Heart right ventricle (tissue), 16 donors: Measurements from ENCODE around the gene RASA4B. TPM values are rescaled to one million over a fixed set of nuclear protein-coding genes. Genes with fewer than 3 reads are reported as not detected.

ENCODE experiments used
- ATAC-seq, 8 donors: fragments of 200-7000 bp; cut with Tn5 transposase; one replicate each; pipeline ENCODE4 v1.9.1; 2020; ENCODE audit warnings: mild to moderate bottlenecking in 8 of 8, moderate library complexity in 8 of 8, moderate number of reproducible peaks in 1 of 8
- DNase-seq, 2 donors: peaks; one replicate each; pipeline ENCODE4 v3.0.0-alpha.2; 2020
- H3K27ac ChIP-seq, 10 donors: fragments of 200-600 bp; sonication (generic) in 2 of 10; one replicate each; pipeline versions ENCODE4 v1.5.0 to v1.8.0; 2020 to 2022; ENCODE audit warnings: mild to moderate bottlenecking in 3 of 10
- H3K27me3 ChIP-seq, 7 donors: fragments of 200-600 bp; one replicate each; pipeline ENCODE4 v1.8.0; 2021 to 2022; ENCODE audit warnings: mild to moderate bottlenecking in 2 of 7
- H3K36me3 ChIP-seq, 9 donors: fragments of 200-600 bp; sonication (generic) in 1 of 9; one replicate each; pipeline versions ENCODE4 v1.5.0 to v1.8.0; 2020 to 2022; ENCODE audit warnings: mild to moderate bottlenecking in 2 of 9
- H3K4me1 ChIP-seq, 9 donors: fragments of 200-600 bp; sonication (generic) in 1 of 9; one replicate each; pipeline versions ENCODE4 v1.5.0 to v1.8.0; 2020 to 2022; ENCODE audit warnings: mild to moderate bottlenecking in 4 of 9
- H3K4me3 ChIP-seq, 10 donors: fragments of 200-600 bp; sonication (generic) in 2 of 10; one replicate each; pipeline versions ENCODE4 v1.5.0 to v1.8.0; 2020 to 2022; ENCODE audit warnings: mild to moderate bottlenecking in 7 of 10, moderate library complexity in 2 of 10
- H3K9me3 ChIP-seq, 11 donors: fragments of 200-600 bp in 10 of 11; sonication (generic) in 2 of 11; one replicate each; pipeline versions ENCODE4 v1.5.0 to v1.8.0; 2013 to 2022; ENCODE audit warnings: mild to moderate bottlenecking in 2 of 11, control low read depth in 1 of 11, moderate library complexity in 1 of 11
- WGBS, 2 donors: extraction: QIAGEN DNeasy Blood & Tissue Kit; methylation state at CpG; one replicate each; pipeline ENCODE4 v1.1.7; 2013; ENCODE audit warnings: inconsistent platforms in 1 of 2; 5-methylcytosine and 5-hydroxymethylcytosine counted together
- intact Hi-C, 10 donors: fragments of 100-400 bp; cut with DNase I; formaldehyde crosslinking; loops; one replicate each; pipeline versions ENCODE4 v1.11.1 to v1.14.2; 2022
- polyA plus RNA-seq, 2 donors: library from polyadenylated mRNA; stranded (reverse); fragments of 200-250 nt; gene quantifications; one replicate each; pipeline ENCODE4 v1.2.3, GENCODE V29; 2013
- total RNA-seq, 10 donors: library from RNA; stranded (reverse); fragmentation: NEBNext Ultra II Directional in 3 of 10; extraction: Animal tissue kit (Norgen Biotek cat#: 25700) in 3 of 10; gene quantifications; one replicate each; pipeline versions ENCODE4 v1.2.1 to v1.2.4, GENCODE V29; 2021 to 2023
- TF ChIP-seq, protein P1 (sequence below), 9 donors: fragments of 200-600 bp; sonication (generic) in 2 of 9; IDR thresholded peaks; one replicate each; pipeline versions ENCODE4 v1.5.0 to v1.8.0; 2021 to 2022; ENCODE audit warnings: antibody characterized with exemption in 9 of 9, mild to moderate bottlenecking in 5 of 9, moderate library complexity in 1 of 9
- donor health status: Arrhythmogenic right ventricular cardiomyopathy.
- donor health status: ischemic (EF 13 %, LVEDD 7.1; RV severe dilation, severe dysfunction).
- donor health status: healthy with polysubstance abuse.
- donor health status: DM: no; HTN: yes; CAD: no.
- donor health status: DM: no; HTN: no; CAD: no.
- donor health status: ischemic (EF 25% LVEDD 6.9; RV normal size, moderate dysfunction).
- donor health status: ischemic (EF 25% LVEDD 5.7; RV mildly dilated, moderate dysfunction).
- donor health status: healthy.
- donor health status: DM: yes; HTN: yes; CAD: no.
- donor health status: Ischemic cardiomyopathy.
- donor health status: ischemic (EF 35%, LVEDD 5.7; RV mildly dilated, moderate dysfunction).
- donor health status: nonischemic (EF 11% LVEDD 7.7; RV severe dilation, severe dysfunction).
- donor health status: DM: yes; HTN: yes; CAD: no.
- donor health status: PGD.
- donor health status: ischemic (EF 29% LVEDD 5.4; RV normal size, mild dysfunction).
- donor health status: nonischemic (EF 23%, LVEDD 6.1; RV moderate dilation, normal function).

RASA4B gene
- total and polyA plus RNA-seq, 12 donors, result 1.3 to 23.9 (median 4.2) TPM

DNA sequence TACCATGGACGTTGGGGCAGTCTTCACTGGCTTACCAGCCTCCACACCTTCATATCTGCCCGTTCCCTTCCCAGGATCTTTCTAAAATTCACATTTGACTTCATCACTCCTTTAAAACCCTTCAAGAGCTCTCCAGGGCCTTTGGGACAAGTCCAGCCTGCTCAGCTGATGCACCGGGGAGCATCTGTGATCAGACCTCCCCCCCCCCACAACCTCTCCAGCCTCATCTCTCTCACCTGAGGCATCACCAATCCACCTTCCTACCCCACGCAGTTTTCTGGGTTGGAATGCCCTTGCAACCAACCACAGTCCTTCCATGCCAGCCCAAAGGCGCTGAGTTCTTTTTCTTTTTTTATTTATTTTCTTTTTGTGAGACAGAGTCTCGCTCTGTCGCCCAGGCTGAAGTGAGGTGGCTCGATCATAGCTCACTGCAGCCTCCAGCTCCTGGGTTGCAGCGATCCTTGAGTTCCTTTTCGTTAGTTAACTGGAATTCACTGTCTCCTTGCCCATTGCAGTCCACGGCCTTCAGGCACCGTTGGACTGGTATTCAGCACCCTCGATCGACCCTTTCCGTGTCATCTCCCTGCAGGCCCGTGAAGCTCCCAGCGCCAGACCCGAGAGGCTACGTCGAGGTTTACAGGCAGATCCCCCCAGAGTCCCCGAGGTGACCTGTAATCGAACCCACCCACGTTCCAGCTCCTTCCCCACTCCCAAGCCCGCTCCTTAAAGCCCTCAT, 53.6 kb downstream of the RASA4B start:
- intact Hi-C loops, result loop anchor here in 2 of 10 donors (10.0 kb wide), 2 partner anchors 49 to 179 kb away; partner anchors contain the start of gene SH2B2 (in 1 of the 2)
- Histone ChIP-seq H3K27me3 (no peaks in the 10 kb centered on the region), H3K36me3 (peaks cover 0 to 24% (median 3%) of the 10 kb centered on the region in 9 donors), H3K4me3 (peak overlapping the region; percentile 74 to 100 (median 91)), H3K27ac (peak overlapping the region in 9 of 10 donors; percentile 53 to 94 (median 82)), H3K4me1 (peaks cover 4 to 26% (median 23%) of the 10 kb centered on the region in 9 donors), H3K9me3 (no peaks in the 10 kb centered on the region)
- no peak for DNase-seq
- TF ChIP-seq, protein P1, sequence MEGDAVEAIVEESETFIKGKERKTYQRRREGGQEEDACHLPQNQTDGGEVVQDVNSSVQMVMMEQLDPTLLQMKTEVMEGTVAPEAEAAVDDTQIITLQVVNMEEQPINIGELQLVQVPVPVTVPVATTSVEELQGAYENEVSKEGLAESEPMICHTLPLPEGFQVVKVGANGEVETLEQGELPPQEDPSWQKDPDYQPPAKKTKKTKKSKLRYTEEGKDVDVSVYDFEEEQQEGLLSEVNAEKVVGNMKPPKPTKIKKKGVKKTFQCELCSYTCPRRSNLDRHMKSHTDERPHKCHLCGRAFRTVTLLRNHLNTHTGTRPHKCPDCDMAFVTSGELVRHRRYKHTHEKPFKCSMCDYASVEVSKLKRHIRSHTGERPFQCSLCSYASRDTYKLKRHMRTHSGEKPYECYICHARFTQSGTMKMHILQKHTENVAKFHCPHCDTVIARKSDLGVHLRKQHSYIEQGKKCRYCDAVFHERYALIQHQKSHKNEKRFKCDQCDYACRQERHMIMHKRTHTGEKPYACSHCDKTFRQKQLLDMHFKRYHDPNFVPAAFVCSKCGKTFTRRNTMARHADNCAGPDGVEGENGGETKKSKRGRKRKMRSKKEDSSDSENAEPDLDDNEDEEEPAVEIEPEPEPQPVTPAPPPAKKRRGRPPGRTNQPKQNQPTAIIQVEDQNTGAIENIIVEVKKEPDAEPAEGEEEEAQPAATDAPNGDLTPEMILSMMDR (IDR thresholded peaks at IDR 0.05), result no peak
- WGBS, 2 donors, result 12% methylated on average over 24 of the region's 24 CpGs
- peak in 4 of 8 donors; percentile 0 to 11 (median 4) for ATAC-seq

DNA sequence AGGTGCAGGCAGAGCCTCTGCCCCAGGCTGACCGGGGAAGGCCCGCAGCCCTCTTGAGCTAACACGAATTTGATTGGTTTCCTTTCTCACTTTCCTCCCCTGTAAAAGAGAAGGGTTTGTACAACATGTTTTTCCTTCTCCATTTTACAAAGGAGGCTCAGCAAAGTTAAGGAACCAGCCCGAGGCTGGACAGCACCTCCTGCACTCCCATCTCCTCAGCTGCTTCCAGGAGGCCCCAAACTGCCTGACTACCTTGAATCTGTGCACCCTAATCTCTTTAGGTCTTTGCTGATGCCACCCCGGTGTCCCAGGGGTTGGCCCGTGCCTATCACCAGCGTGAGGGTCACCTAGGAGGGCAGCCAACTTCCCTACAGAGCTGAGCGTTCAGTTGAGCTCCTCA, 57.1 kb downstream of the RASA4B start:
- Histone ChIP-seq H3K27ac (no peak overlapping the region), H3K27me3 (no peaks in the 10 kb centered on the region), H3K4me3 (no peak overlapping the region), H3K4me1 (peaks cover under 1 to 19% (median 14%) of the 10 kb centered on the region in 9 donors), H3K9me3 (no peaks in the 10 kb centered on the region), H3K36me3 (peaks cover 0 to 48% (median 16%) of the 10 kb centered on the region in 9 donors)
- DNase-seq, result no peak
- 85 to 87% methylated on average over 8 of the region's 8 CpGs for WGBS, 2 donors
- intact Hi-C loops, result loop anchor here in 2 of 10 donors (10.0 kb wide), 2 partner anchors 46 to 176 kb away; partner anchors contain the start of gene SH2B2 (in 1 of the 2)
- no peak for ATAC-seq
- TF ChIP-seq, protein P1 (IDR thresholded peaks at IDR 0.05), result no peak

DNA sequence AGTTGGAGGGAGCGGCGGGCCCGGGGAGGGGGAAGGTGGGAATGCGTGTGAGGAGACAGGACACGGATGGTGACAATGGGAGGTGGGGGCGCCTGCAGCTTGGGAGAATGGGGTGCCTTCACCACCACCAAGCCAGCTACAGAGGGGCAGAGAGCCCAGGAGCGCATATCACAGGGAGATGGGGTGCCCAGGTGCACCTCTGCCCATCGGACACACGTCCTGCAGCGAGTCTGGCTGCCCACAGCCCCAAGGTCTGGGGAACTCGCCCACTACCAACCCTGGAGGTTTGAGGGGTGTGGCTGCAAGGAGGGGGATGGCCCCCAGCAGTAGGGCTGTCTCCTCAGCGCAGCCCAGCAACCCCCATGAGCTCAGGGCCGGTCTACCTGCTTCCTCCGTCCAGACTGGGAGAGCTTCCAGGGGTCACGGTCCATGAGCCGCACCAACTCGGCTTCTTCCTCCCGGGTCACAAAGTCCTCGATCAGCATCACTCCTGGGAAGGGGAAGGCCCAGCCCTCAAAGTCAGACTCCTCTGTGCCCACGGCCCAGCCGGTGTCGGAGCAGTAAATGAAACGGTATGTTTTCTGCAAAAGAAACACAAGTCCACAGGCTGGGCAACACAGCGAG, 58.2 kb downstream of the RASA4B start:
- Histone ChIP-seq H3K9me3 (no peaks in the 10 kb centered on the region), H3K27ac (no peak overlapping the region), H3K36me3 (peaks cover 0 to 51% (median 16%) of the 10 kb centered on the region in 9 donors), H3K27me3 (no peaks in the 10 kb centered on the region), H3K4me1 (peaks cover 0 to 15% (median 11%) of the 10 kb centered on the region in 9 donors), H3K4me3 (no peak overlapping the region)
- ATAC-seq (no peak), DNase-seq (no peak)
- WGBS, 2 donors, result 95 to 97% methylated on average over 24 of the region's 24 CpGs
- TF ChIP-seq, protein P1 (IDR thresholded peaks at IDR 0.05), result no peak
- intact Hi-C loops, result no loop called here

DNA sequence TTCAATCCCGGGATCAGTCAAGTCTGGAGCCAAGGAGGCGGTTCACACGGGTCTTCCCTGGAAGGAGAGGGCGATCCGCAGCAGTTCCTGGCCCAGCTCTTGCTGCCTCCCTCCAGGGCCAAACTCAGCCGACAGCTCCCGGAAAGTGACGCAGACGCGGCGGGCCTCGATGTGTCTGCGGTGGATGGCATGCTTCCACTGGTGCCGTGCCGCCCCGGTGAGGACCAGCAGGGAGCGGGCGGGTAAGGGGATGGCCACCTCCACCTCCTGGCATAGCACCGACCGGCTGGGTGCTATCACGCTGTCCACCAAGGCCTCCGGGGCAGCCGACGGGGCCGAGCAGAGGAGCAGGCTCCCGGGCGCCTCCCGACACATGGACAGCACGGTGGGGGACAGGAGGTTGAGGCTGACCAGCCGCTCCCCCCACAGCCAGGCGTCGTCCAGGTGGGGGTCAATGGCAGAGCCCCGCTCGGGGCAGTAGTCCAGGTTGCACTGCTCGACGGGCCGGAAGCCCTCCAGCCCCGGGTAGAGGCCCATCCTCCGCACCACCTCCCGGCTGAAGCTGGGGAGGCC, 60.1 kb downstream of the RASA4B start:
- Histone ChIP-seq H3K27me3 (no peaks in the 10 kb centered on the region), H3K4me3 (no peak overlapping the region), H3K27ac (no peak overlapping the region), H3K9me3 (no peaks in the 10 kb centered on the region), H3K4me1 (no peaks in the 10 kb centered on the region), H3K36me3 (peaks cover 0 to 51% (median 16%) of the 10 kb centered on the region in 9 donors)
- ATAC-seq (peak in 2 of 8 donors; percentile 7 to 10), DNase-seq (no peak)
- intact Hi-C loops, result no loop called here
- TF ChIP-seq, protein P1 (IDR thresholded peaks at IDR 0.05), result no peak
- 93 to 94% methylated on average over 40 of the region's 40 CpGs for WGBS, 2 donors
